ENCODE measurements around the gene RMND5B. TPM values are rescaled to one million over a fixed set of nuclear protein-coding genes. Genes with fewer than 3 reads are reported as not detected.
"Not testable (repeated sequence)": the region's sequence is repeated elsewhere in the genome, so short reads cannot be mapped to it uniquely, and the experiment has no call there.

Gene RMND5B
- total RNA-seq, 1 experiment from 2014 or later = 24.1 TPM

DNA sequence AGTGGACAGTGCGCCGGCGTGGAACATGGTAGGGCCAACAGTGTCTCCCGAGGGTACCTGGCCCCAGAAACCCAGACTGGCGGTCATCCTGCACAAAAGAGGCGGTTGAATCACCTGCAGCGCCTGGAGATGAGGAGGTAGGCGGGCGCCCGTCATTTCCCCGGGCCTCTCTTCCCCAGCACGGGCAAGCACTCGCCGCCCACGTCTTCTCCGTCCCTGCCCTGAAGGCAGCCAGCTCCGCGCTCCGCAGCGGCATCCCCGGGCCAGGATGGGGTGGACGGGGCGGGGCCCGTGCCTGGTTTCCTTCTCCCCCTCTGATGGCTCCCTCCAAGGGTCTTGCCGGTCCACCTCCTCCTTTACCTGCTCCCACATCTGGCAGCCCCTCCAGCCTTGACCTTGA is 44.5 kb upstream of the RMND5B start:
- Histone ChIP-seq H2AFZ (ENCODE audit: low read depth, low read length, poor library complexity, severe bottlenecking) (no peak overlapping the region), H3K36me3 (ENCODE audit: control insufficient read depth in 1 of 2, insufficient read depth in 2 of 2, low read length in 2 of 2) (no peaks in the 10 kb centered on the region), H3K9me3 (ENCODE audit: control insufficient read depth in 1 of 2, insufficient read depth in 1 of 2, low read depth in 1 of 2, low read length in 2 of 2) (no peaks in the 10 kb centered on the region), H3K79me2 (ENCODE audit: insufficient read depth, low read length) (no peaks in the 10 kb centered on the region), H3K9ac (ENCODE audit: low read length) (no peak overlapping the region), H3K4me2 (ENCODE audit: low read length) (no peak overlapping the region), H3K27me3 (ENCODE audit: insufficient read depth, low read length) (no peaks in the 10 kb centered on the region), H3K4me3 (replicated peaks in 1 of 2; ENCODE audit: low read depth in 1 of 2, low read length in 2 of 2) (no peak overlapping the region), H3K4me1 (ENCODE audit: control insufficient read depth in 1 of 2, insufficient read depth in 2 of 2, low read length in 2 of 2) (no peaks in the 10 kb centered on the region), H3K27ac (ENCODE audit: low read depth, low read length) (no peak overlapping the region), H4K20me1 (ENCODE audit: insufficient read depth) (no peaks in the 10 kb centered on the region), H3K9me2 (ENCODE audit: insufficient read depth) (no peaks in the 10 kb centered on the region)
- ChIA-PET RAD21 (ENCODE audit: low non-redundant PET in 1 of 2, low total read pairs in 2 of 2, uncharacterized antibody in 2 of 2, unreplicated experiment in 2 of 2) (interaction anchor here in 1 of 2 experiments (0.7 kb wide), 1 partner anchor 21 kb away, joined by 3 read pairs; no protein-coding TSS in a partner anchor), CTCF (no interaction called here), POLR2A (no interaction called here)
- no peak for DNase-seq (ENCODE audit: low read depth, low spot score)
- intact Hi-C loops (cut with micrococcal nuclease) = no loop called here
- no peak for TF ChIP-seq FOSL1 (IDR thresholded peaks at IDR 0.05; ENCODE audit: low read depth)
- TF ChIP-seq SP1 (IDR thresholded peaks at IDR 0.05; ENCODE audit: low read depth) = no peak
- TF ChIP-seq, protein P1, sequence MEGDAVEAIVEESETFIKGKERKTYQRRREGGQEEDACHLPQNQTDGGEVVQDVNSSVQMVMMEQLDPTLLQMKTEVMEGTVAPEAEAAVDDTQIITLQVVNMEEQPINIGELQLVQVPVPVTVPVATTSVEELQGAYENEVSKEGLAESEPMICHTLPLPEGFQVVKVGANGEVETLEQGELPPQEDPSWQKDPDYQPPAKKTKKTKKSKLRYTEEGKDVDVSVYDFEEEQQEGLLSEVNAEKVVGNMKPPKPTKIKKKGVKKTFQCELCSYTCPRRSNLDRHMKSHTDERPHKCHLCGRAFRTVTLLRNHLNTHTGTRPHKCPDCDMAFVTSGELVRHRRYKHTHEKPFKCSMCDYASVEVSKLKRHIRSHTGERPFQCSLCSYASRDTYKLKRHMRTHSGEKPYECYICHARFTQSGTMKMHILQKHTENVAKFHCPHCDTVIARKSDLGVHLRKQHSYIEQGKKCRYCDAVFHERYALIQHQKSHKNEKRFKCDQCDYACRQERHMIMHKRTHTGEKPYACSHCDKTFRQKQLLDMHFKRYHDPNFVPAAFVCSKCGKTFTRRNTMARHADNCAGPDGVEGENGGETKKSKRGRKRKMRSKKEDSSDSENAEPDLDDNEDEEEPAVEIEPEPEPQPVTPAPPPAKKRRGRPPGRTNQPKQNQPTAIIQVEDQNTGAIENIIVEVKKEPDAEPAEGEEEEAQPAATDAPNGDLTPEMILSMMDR (IDR thresholded peaks at IDR 0.05 in 2 of 3, conservative IDR thresholded peaks at IDR 0.05 in 1 of 3; ENCODE audit: borderline replicate concordance in 1 of 3, insufficient read depth in 1 of 3, low read depth in 2 of 3, low read length in 2 of 3) = no peak
- TF ChIP-seq EZH2phosphoT487 (IDR thresholded peaks at IDR 0.05; ENCODE audit: borderline replicate concordance) = no peak
- no peak for TF ChIP-seq ELF1 (IDR thresholded peaks at IDR 0.05; ENCODE audit: borderline replicate concordance, low read depth)
- TF ChIP-seq, protein P2, sequence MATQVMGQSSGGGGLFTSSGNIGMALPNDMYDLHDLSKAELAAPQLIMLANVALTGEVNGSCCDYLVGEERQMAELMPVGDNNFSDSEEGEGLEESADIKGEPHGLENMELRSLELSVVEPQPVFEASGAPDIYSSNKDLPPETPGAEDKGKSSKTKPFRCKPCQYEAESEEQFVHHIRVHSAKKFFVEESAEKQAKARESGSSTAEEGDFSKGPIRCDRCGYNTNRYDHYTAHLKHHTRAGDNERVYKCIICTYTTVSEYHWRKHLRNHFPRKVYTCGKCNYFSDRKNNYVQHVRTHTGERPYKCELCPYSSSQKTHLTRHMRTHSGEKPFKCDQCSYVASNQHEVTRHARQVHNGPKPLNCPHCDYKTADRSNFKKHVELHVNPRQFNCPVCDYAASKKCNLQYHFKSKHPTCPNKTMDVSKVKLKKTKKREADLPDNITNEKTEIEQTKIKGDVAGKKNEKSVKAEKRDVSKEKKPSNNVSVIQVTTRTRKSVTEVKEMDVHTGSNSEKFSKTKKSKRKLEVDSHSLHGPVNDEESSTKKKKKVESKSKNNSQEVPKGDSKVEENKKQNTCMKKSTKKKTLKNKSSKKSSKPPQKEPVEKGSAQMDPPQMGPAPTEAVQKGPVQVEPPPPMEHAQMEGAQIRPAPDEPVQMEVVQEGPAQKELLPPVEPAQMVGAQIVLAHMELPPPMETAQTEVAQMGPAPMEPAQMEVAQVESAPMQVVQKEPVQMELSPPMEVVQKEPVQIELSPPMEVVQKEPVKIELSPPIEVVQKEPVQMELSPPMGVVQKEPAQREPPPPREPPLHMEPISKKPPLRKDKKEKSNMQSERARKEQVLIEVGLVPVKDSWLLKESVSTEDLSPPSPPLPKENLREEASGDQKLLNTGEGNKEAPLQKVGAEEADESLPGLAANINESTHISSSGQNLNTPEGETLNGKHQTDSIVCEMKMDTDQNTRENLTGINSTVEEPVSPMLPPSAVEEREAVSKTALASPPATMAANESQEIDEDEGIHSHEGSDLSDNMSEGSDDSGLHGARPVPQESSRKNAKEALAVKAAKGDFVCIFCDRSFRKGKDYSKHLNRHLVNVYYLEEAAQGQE (IDR thresholded peaks at IDR 0.05; ENCODE audit: low read depth) = no peak
- no peak for TF ChIP-seq CEBPB (IDR thresholded peaks at IDR 0.05; ENCODE audit: low read depth)
- no peak for TF ChIP-seq POLR2AphosphoS5 (IDR thresholded peaks at IDR 0.05; ENCODE audit: low read depth, low read length)
- TF ChIP-seq CBX3 (IDR thresholded peaks at IDR 0.05; ENCODE audit: low read depth) = no peak
- TF ChIP-seq SRF (IDR thresholded peaks at IDR 0.05; ENCODE audit: low read depth) = no peak
- TF ChIP-seq SIN3A (IDR thresholded peaks at IDR 0.05; ENCODE audit: low read depth) = no peak
- TF ChIP-seq, protein P3, sequence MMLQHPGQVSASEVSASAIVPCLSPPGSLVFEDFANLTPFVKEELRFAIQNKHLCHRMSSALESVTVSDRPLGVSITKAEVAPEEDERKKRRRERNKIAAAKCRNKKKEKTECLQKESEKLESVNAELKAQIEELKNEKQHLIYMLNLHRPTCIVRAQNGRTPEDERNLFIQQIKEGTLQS (IDR thresholded peaks at IDR 0.05) = no peak
- TF ChIP-seq, protein P4, sequence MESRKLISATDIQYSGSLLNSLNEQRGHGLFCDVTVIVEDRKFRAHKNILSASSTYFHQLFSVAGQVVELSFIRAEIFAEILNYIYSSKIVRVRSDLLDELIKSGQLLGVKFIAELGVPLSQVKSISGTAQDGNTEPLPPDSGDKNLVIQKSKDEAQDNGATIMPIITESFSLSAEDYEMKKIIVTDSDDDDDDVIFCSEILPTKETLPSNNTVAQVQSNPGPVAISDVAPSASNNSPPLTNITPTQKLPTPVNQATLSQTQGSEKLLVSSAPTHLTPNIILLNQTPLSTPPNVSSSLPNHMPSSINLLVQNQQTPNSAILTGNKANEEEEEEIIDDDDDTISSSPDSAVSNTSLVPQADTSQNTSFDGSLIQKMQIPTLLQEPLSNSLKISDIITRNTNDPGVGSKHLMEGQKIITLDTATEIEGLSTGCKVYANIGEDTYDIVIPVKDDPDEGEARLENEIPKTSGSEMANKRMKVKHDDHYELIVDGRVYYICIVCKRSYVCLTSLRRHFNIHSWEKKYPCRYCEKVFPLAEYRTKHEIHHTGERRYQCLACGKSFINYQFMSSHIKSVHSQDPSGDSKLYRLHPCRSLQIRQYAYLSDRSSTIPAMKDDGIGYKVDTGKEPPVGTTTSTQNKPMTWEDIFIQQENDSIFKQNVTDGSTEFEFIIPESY (IDR thresholded peaks at IDR 0.05; ENCODE audit: extremely low read depth, insufficient replicate concordance, low read length) = no peak
- TF ChIP-seq TCF7L2 (IDR thresholded peaks at IDR 0.05; ENCODE audit: borderline replicate concordance, extremely low read depth, insufficient read depth, insufficient read length) = no peak
- no peak for ATAC-seq
- BruUV-seq (replicated peaks) = no TSS peak

DNA sequence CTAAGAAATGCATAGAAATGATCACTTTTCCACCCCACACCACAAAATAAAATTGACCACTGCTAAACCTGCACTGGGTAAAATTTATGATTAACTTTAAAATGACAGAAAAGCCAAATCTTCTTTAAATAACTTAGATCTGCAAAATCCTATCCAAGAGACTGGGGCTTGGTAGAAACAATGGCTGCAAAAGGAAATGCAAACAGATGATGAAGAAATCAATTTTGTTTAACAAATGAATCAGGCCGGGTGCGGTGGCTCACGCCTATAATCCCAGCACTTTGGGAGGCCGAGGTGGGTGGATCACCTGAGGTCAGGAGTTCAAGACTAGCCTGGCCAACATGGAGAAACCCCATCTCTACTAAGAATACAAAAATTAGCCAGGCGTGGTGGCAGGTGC is 43.6 kb upstream of the RMND5B start:
- ATAC-seq; H3K79me2 ChIP-seq (ENCODE audit: insufficient read depth, low read length); RAD21 ChIA-PET (ENCODE audit: low non-redundant PET in 1 of 2, low total read pairs in 2 of 2, uncharacterized antibody in 2 of 2, unreplicated experiment in 2 of 2); POLR2A ChIA-PET; H3K9me2 ChIP-seq (ENCODE audit: insufficient read depth); H3K9me3 ChIP-seq (ENCODE audit: control insufficient read depth in 1 of 2, insufficient read depth in 1 of 2, low read depth in 1 of 2, low read length in 2 of 2); intact Hi-C loops (cut with micrococcal nuclease); H3K4me1 ChIP-seq (ENCODE audit: control insufficient read depth in 1 of 2, insufficient read depth in 2 of 2, low read length in 2 of 2); H3K36me3 ChIP-seq (ENCODE audit: control insufficient read depth in 1 of 2, insufficient read depth in 2 of 2, low read length in 2 of 2); DNase-seq (ENCODE audit: low read depth, low spot score); H3K27ac ChIP-seq (ENCODE audit: low read depth, low read length); H4K20me1 ChIP-seq (ENCODE audit: insufficient read depth); CTCF ChIA-PET; H3K4me3 ChIP-seq (replicated peaks in 1 of 2; ENCODE audit: low read depth in 1 of 2, low read length in 2 of 2); H3K9ac ChIP-seq (ENCODE audit: low read length); H3K4me2 ChIP-seq (ENCODE audit: low read length); H3K27me3 ChIP-seq (ENCODE audit: insufficient read depth, low read length); H2AFZ ChIP-seq (ENCODE audit: low read depth, low read length, poor library complexity, severe bottlenecking); BruUV-seq (replicated peaks): not testable (repeated sequence)

Measured in HCT116 (cell line).